A204.1 (cell line): ENCODE data around the gene AHNAK.

Experiments
- FAIRE-seq: peaks from 2 replicates; lab custom pipeline; 2012; peaks lifted over from hg19 to GRCh38; lab: Jason Lieb, UNC

The AHNAK gene

GRCh38 chr11:62494246-62494645 lies 52.4 kb downstream of the AHNAK start:
- FAIRE-seq = no peak

GRCh38 chr11:62493801-62494200 lies 52.8 kb downstream of the AHNAK start:
- no peak for FAIRE-seq

- FAIRE-seq = no peak
Measured at GRCh38 chr11:62492586-62492985, 54.0 kb downstream of the AHNAK start.

- no peak for FAIRE-seq
Measured at GRCh38 chr11:62491571-62492329, 54.9 kb downstream of the AHNAK start.

GRCh38 chr11:62489204-62489603 lies 57.4 kb downstream of the AHNAK start:
- no peak for FAIRE-seq

GRCh38 chr11:62487738-62488551 lies 58.7 kb downstream of the AHNAK start:
- no peak for FAIRE-seq

- no peak for FAIRE-seq
Measured at GRCh38 chr11:62487136-62487535, 59.5 kb downstream of the AHNAK start.

GRCh38 chr11:62484352-62484751 lies 62.3 kb downstream of the AHNAK start:
- FAIRE-seq = no peak

- FAIRE-seq = no peak
Measured at GRCh38 chr11:62482753-62483152, 63.9 kb downstream of the AHNAK start.

GRCh38 chr11:62479631-62480201 lies 66.9 kb downstream of the AHNAK start:
- no peak for FAIRE-seq

- FAIRE-seq = no peak
Measured at GRCh38 chr11:62477927-62478326, 68.7 kb downstream of the AHNAK start.

GRCh38 chr11:62472063-62472884 lies 74.3 kb downstream of the AHNAK start:
- no peak for FAIRE-seq

GRCh38 chr11:62471603-62472002 lies 75.0 kb downstream of the AHNAK start:
- FAIRE-seq = no peak

- no peak for FAIRE-seq
Measured at GRCh38 chr11:62468577-62468976, 78.0 kb downstream of the AHNAK start.

GRCh38 chr11:62466444-62466843 lies 80.2 kb downstream of the AHNAK start:
- FAIRE-seq = no peak

- no peak for FAIRE-seq
Measured at GRCh38 chr11:62464655-62465054, 82.0 kb downstream of the AHNAK start.

GRCh38 chr11:62463121-62463542 lies 83.5 kb downstream of the AHNAK start:
- no peak for FAIRE-seq

- FAIRE-seq = no peak
Measured at GRCh38 chr11:62462508-62462892, 84.1 kb downstream of the AHNAK start.

- FAIRE-seq = no peak
Measured at GRCh38 chr11:62461740-62462507, 84.7 kb downstream of the AHNAK start.

- FAIRE-seq = no peak
Measured at GRCh38 chr11:62459080-62459479, 87.5 kb downstream of the AHNAK start.

- FAIRE-seq = no peak
Measured at GRCh38 chr11:62458212-62459002, 88.2 kb downstream of the AHNAK start.
